ENCODE data around the gene MAGEA2.
"Not testable (repeated sequence)": the region's sequence is repeated elsewhere in the genome, so short reads cannot be mapped to it uniquely, and the experiment has no call there.

Gene MAGEA2

GRCh38 chrX:152753686-152754650, at the start of gene MAGEA2:
MAGEA2 (minus strand) TSS chrX:152753842; CDS start chrX:152751363, 2,479 bp downstream.
- DNase-seq = not testable (repeated sequence)

- no peak for DNase-seq
Observed at GRCh38 chrX:152798945-152799344, 45.3 kb upstream of the MAGEA2 start.

- DNase-seq = not testable (repeated sequence)
Observed at GRCh38 chrX:152787062-152787461, 33.4 kb upstream of the MAGEA2 start.

GRCh38 chrX:152769549-152770289, 16.1 kb upstream of the MAGEA2 start, which contains the start of gene MAGEA6:
MAGEA6 (minus strand) TSS chrX:152769689; CDS start chrX:152767650, 2,039 bp downstream.
- not testable (repeated sequence) for DNase-seq

GRCh38 chrX:152766562-152766961, 12.9 kb upstream of the MAGEA2 start:
- DNase-seq = not testable (repeated sequence)

- not testable (repeated sequence) for DNase-seq
Observed at GRCh38 chrX:152761582-152761981, 7.9 kb upstream of the MAGEA2 start.

- not testable (repeated sequence) for DNase-seq
Observed at GRCh38 chrX:152759544-152759943, 5.9 kb upstream of the MAGEA2 start.

- DNase-seq = not testable (repeated sequence)
Observed at GRCh38 chrX:152758918-152759317, 5.3 kb upstream of the MAGEA2 start, which contains the start of gene CSAG3. CSAG3 (plus strand) TSS chrX:152759218.

- not testable (repeated sequence) for DNase-seq
Observed at GRCh38 chrX:152754871-152755270, 1.2 kb upstream of the MAGEA2 start.

- DNase-seq = no peak
Observed at GRCh38 chrX:152738560-152738959, 15.1 kb downstream of the MAGEA2 start.

GRCh38 chrX:152736528-152736927, 17.1 kb downstream of the MAGEA2 start:
- DNase-seq = not testable (repeated sequence)

GRCh38 chrX:152735860-152736511, 17.7 kb downstream of the MAGEA2 start:
- DNase-seq = no peak

- DNase-seq = no peak
Observed at GRCh38 chrX:152735101-152735500, 18.5 kb downstream of the MAGEA2 start.

- not testable (repeated sequence) for DNase-seq
Observed at GRCh38 chrX:152734143-152734858, 19.3 kb downstream of the MAGEA2 start.

- no peak for DNase-seq
Observed at GRCh38 chrX:152733261-152733975, 20.2 kb downstream of the MAGEA2 start, which contains the start of the genes CSAG1 and MAGEA12. CSAG1 (minus strand) TSS chrX:152733721; CDS start chrX:152732460, 1,261 bp downstream. MAGEA12 (plus strand) TSS chrX:152733757; CDS start chrX:152736162, 2,405 bp downstream.

GRCh38 chrX:152725409-152725808, 28.2 kb downstream of the MAGEA2 start:
- no peak for DNase-seq

GRCh38 chrX:152713815-152714787, 39.5 kb downstream of the MAGEA2 start, which contains the start of gene MAGEA2B:
MAGEA2B (plus strand) TSS chrX:152714628; CDS start chrX:152717107, 2,479 bp downstream.
- DNase-seq = not testable (repeated sequence)

- not testable (repeated sequence) for DNase-seq
Observed at GRCh38 chrX:152713195-152713594, 40.4 kb downstream of the MAGEA2 start.

- not testable (repeated sequence) for DNase-seq
Observed at GRCh38 chrX:152709173-152709572, 44.5 kb downstream of the MAGEA2 start, which contains the start of gene CSAG2. CSAG2 (minus strand) TSS chrX:152709273; CDS start chrX:152709112, 161 bp downstream.

Data from activated CD8-positive, alpha-beta memory T cell treated with anti-CD3 and anti-CD28 coated beads for 24 hours (primary cell).